NCI-H187 (cell line): ENCODE data around the gene DMAC2.
"Not testable (repeated sequence)": the region's sequence is repeated elsewhere in the genome, so short reads cannot be mapped to it uniquely, and the experiment has no call there.

Source experiments
- DNase-seq, 2 experiments: peaks; one replicate each; lab custom pipeline; 2025; lab: John Stamatoyannopoulos, UW

The DMAC2 gene

GRCh38 chr19:41398598-41398997 lies 41.1 kb downstream of the DMAC2 start:
- no peak for DNase-seq

- DNase-seq: no peak
Observed at GRCh38 chr19:41398050-41398418, 41.7 kb downstream of the DMAC2 start.

GRCh38 chr19:41397086-41398049 lies 42.3 kb downstream of the DMAC2 start, which contains the start of the genes BCKDHA and EXOSC5:
TSS of gene BCKDHA (plus strand) at chr19:41397818. CDS start at chr19:41397828, 10 bp downstream.
TSS of gene EXOSC5 (minus strand) at chr19:41397359. CDS start at chr19:41397328, 31 bp downstream.
- peak; percentile 100 for DNase-seq

GRCh38 chr19:41395355-41395754 lies 44.4 kb downstream of the DMAC2 start:
- no peak for DNase-seq

- no peak for DNase-seq
Observed at GRCh38 chr19:41392775-41393174, 46.9 kb downstream of the DMAC2 start.

GRCh38 chr19:41391618-41392017 lies 48.1 kb downstream of the DMAC2 start:
- no peak for DNase-seq

- no peak for DNase-seq
Observed at GRCh38 chr19:41386442-41386841, 53.3 kb downstream of the DMAC2 start.

GRCh38 chr19:41384351-41384750 lies 55.4 kb downstream of the DMAC2 start:
- no peak for DNase-seq

- DNase-seq: not testable (repeated sequence)
Observed at GRCh38 chr19:41381536-41381935, 58.2 kb downstream of the DMAC2 start.
